Cardiac muscle cell (in vitro differentiated cells and primary cell): ENCODE results near the gene FAF2. TPM values are rescaled to one million over a fixed set of nuclear protein-coding genes. Genes with fewer than 3 reads are reported as not detected.
"Not testable (repeated sequence)": the region's sequence is repeated elsewhere in the genome, so short reads cannot be mapped to it uniquely, and the experiment has no call there.

Source experiments
- DNase-seq, 2 donors: peaks; one replicate each; pipeline versions ENCODE4 v3.0.0 to v3.0.0-alpha.2; 2010 to 2017; ENCODE audit warnings: low read depth in 1 of 2, low spot score in 1 of 2
- H3K27ac ChIP-seq: fragments of 200-600 bp; sonication (generic); 2 replicates; pipeline ENCODE4 v1.5.1; 2016
- H3K27me3 ChIP-seq: fragments of 200-600 bp; sonication (generic); 2 replicates; pipeline ENCODE4 v1.6.0; 2016; ENCODE audit warnings: control low read depth
- H3K36me3 ChIP-seq: fragments of 200-600 bp; sonication (generic); 2 replicates; pipeline ENCODE4 v1.5.1; 2016; ENCODE audit warnings: control low read depth
- H3K4me1 ChIP-seq: fragments of 200-600 bp; sonication (generic); 2 replicates; pipeline ENCODE4 v1.8.1; 2017; ENCODE audit warnings: low read depth, mild to moderate bottlenecking, mixed run types
- H3K4me3 ChIP-seq: fragments of 200-600 bp; sonication (generic); 2 replicates; pipeline ENCODE4 v1.5.1; 2016; ENCODE audit warnings: mild to moderate bottlenecking
- H3K9me3 ChIP-seq: fragments of 200-600 bp; sonication (generic); 2 replicates; pipeline ENCODE4 v1.5.1; 2017; ENCODE audit warnings: low read depth, mild to moderate bottlenecking, control low read depth
- CTCF ChIP-seq: IDR thresholded peaks from 2 replicates; pipeline ENCODE4 v1.5.1; 2012; ENCODE audit warnings: low read depth, mild to moderate bottlenecking, low read length
- polyA plus RNA-seq: library from polyadenylated mRNA; unstranded; fragments of >200 nt; fragmentation: Nextera tagmentation; extraction: Ambion mirVana; gene quantifications from 2 replicates; pipeline ENCODE4 v1.2.1, GENCODE V29; 2016
- total RNA-seq: library from RNA; depleted of rRNA; stranded (reverse); fragments of >200 nt; gene quantifications from 2 replicates; pipeline ENCODE4 v1.2.3, GENCODE V29; 2016

The FAF2 gene
- total and polyA plus RNA-seq, 2 experiments from 2014 or later: 26.1 to 29.0 TPM

- Histone ChIP-seq H3K36me3 (no peaks in the 10 kb centered on the region), H3K4me3 (no peak overlapping the region), H3K9me3 (no peaks in the 10 kb centered on the region), H3K4me1 (peaks cover 5% of the 10 kb centered on the region), H3K27ac (no peak overlapping the region), H3K27me3 (no peaks in the 10 kb centered on the region)
- DNase-seq: no peak
- no peak for TF ChIP-seq CTCF
Measured at GRCh38 chr5:176406436-176407052, 41.6 kb upstream of the FAF2 start.

GRCh38 chr5:176407456-176408251 is 40.5 kb upstream of the FAF2 start:
- no peak overlapping the region for H3K27ac ChIP-seq
- H3K27me3 ChIP-seq: no peaks in the 10 kb centered on the region
- TF ChIP-seq CTCF: no peak
- no peak for DNase-seq
- H3K9me3 ChIP-seq: no peaks in the 10 kb centered on the region
- H3K36me3 ChIP-seq: no peaks in the 10 kb centered on the region
- no peaks in the 10 kb centered on the region for H3K4me1 ChIP-seq
- no peak overlapping the region for H3K4me3 ChIP-seq

- H3K36me3 ChIP-seq, H3K27ac ChIP-seq, H3K27me3 ChIP-seq, H3K9me3 ChIP-seq, H3K4me3 ChIP-seq, DNase-seq, H3K4me1 ChIP-seq: not testable (repeated sequence)
Measured at GRCh38 chr5:176408252-176408573, 40.0 kb upstream of the FAF2 start.

GRCh38 chr5:176408590-176408989 is 39.6 kb upstream of the FAF2 start:
- no peak for DNase-seq
- no peaks in the 10 kb centered on the region for H3K27me3 ChIP-seq
- H3K4me1 ChIP-seq: no peaks in the 10 kb centered on the region
- no peaks in the 10 kb centered on the region for H3K36me3 ChIP-seq
- H3K27ac ChIP-seq: no peak overlapping the region
- H3K9me3 ChIP-seq: no peaks in the 10 kb centered on the region
- TF ChIP-seq CTCF: no peak
- no peak overlapping the region for H3K4me3 ChIP-seq

GRCh38 chr5:176409765-176410164 is 38.4 kb upstream of the FAF2 start:
- no peak overlapping the region for H3K27ac ChIP-seq
- no peaks in the 10 kb centered on the region for H3K27me3 ChIP-seq
- no peak for DNase-seq
- no peaks in the 10 kb centered on the region for H3K36me3 ChIP-seq
- H3K4me3 ChIP-seq: no peak overlapping the region
- no peaks in the 10 kb centered on the region for H3K9me3 ChIP-seq
- peaks cover under 1% of the 10 kb centered on the region for H3K4me1 ChIP-seq
- TF ChIP-seq CTCF: no peak

- H3K9me3 ChIP-seq: no peaks in the 10 kb centered on the region
- no peak for DNase-seq
- H3K36me3 ChIP-seq: no peaks in the 10 kb centered on the region
- no peak for TF ChIP-seq CTCF
- H3K4me1 ChIP-seq: peaks cover 9% of the 10 kb centered on the region
- no peaks in the 10 kb centered on the region for H3K27me3 ChIP-seq
- H3K4me3 ChIP-seq: no peak overlapping the region
- H3K27ac ChIP-seq: no peak overlapping the region
Measured at GRCh38 chr5:176410486-176411180, 37.6 kb upstream of the FAF2 start.
